KMS-11 (cell line): Measurements from ENCODE around the gene SNX30.

Experiments used
- H2AFZ ChIP-seq: fragments of 200-600 bp; sonication (generic); 2 replicates; pipeline ENCODE4 v1.6.1; 2016; ENCODE audit warnings: antibody characterized with exemption, mixed run types, low read depth
- H3K27ac ChIP-seq: fragments of 200-600 bp; sonication (generic); 2 replicates; pipeline ENCODE4 v1.6.1; 2016; ENCODE audit warnings: mild to moderate bottlenecking, mixed run types
- H3K27me3 ChIP-seq: fragments of 200-600 bp; sonication (generic); 2 replicates; pipeline ENCODE4 v1.6.1; 2017; ENCODE audit warnings: mild to moderate bottlenecking, low read depth, mixed run types, moderate library complexity; ENCODE audit not compliant: insufficient read depth
- H3K36me3 ChIP-seq: fragments of 200-600 bp; sonication (generic); 2 replicates; pipeline ENCODE4 v1.6.1; 2017; ENCODE audit warnings: mild to moderate bottlenecking, mixed run types; ENCODE audit not compliant: insufficient read depth
- H3K4me1 ChIP-seq: fragments of 200-600 bp; sonication (generic); 2 replicates; pipeline ENCODE4 v1.6.1; 2016; ENCODE audit warnings: mild to moderate bottlenecking, low read depth, mixed run types; ENCODE audit not compliant: poor library complexity, severe bottlenecking
- H3K4me2 ChIP-seq: fragments of 200-600 bp; sonication (generic); 2 replicates; pipeline ENCODE4 v1.7.0; 2016; ENCODE audit warnings: mild to moderate bottlenecking, mixed run types
- H3K4me3 ChIP-seq: fragments of 200-600 bp; sonication (generic); IDR thresholded peaks from 2 replicates; pipeline ENCODE4 v1.6.1; 2017; ENCODE audit warnings: low read depth, low read length, mixed read lengths; ENCODE audit not compliant: insufficient read depth
- H3K79me2 ChIP-seq: fragments of 200-600 bp; sonication (generic); 2 replicates; pipeline ENCODE4 v1.6.1; 2016; ENCODE audit warnings: low read depth, mixed run types; ENCODE audit not compliant: insufficient read depth
- H3K9ac ChIP-seq: fragments of 200-600 bp; sonication (generic); 2 replicates; pipeline ENCODE4 v1.6.1; 2016; ENCODE audit warnings: mild to moderate bottlenecking, mixed run types
- H4K20me1 ChIP-seq: fragments of 200-600 bp; sonication (generic); 2 replicates; pipeline ENCODE4 v1.6.1; 2016; ENCODE audit warnings: mild to moderate bottlenecking, mixed run types; ENCODE audit not compliant: insufficient read depth
- TF ChIP-seq, protein P1 (sequence below): fragments of 200-600 bp; sonication (generic); conservative IDR thresholded peaks from 2 replicates; pipeline ENCODE4 v1.6.1; 2017; ENCODE audit warnings: low read depth, mild to moderate bottlenecking, antibody characterized with exemption, low read length, moderate library complexity, mixed read lengths

The SNX30 gene

DNA sequence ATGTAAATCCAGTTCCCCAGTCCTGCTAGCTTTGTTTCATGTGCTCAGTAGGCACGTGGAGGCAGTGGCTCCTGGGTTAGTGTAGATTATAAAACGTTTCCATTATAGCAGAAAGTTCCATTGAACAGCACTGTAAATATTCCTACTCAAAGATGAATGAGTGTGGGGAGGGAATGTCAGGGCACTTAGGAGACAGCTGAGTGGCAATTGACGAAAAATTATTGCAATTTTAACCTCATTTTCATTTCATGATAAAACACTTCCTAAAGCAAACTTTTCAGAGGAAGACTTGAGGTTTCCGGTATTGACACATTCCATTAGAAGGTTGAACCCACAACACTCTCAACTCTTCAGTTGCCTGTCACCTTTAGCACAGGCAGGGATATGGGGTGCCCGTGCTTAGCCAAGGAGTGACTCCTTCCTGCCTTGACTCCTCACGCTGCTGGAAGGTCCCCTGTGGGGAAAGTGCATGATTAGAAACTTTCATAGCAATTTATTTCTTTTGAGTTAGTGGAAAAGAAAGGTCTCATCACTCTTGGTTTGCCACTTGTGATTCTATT, 98.9 kb downstream of the SNX30 start:
- Histone ChIP-seq H3K9ac (no peak overlapping the region), H4K20me1 (no peaks in the 10 kb centered on the region), H3K4me1 (no peaks in the 10 kb centered on the region), H2AFZ (no peak overlapping the region), H3K79me2 (no peaks in the 10 kb centered on the region), H3K4me2 (no peak overlapping the region), H3K36me3 (no peaks in the 10 kb centered on the region), H3K4me3 (no peak overlapping the region), H3K27me3 (no peaks in the 10 kb centered on the region), H3K27ac (no peak overlapping the region)
- TF ChIP-seq, protein P1, sequence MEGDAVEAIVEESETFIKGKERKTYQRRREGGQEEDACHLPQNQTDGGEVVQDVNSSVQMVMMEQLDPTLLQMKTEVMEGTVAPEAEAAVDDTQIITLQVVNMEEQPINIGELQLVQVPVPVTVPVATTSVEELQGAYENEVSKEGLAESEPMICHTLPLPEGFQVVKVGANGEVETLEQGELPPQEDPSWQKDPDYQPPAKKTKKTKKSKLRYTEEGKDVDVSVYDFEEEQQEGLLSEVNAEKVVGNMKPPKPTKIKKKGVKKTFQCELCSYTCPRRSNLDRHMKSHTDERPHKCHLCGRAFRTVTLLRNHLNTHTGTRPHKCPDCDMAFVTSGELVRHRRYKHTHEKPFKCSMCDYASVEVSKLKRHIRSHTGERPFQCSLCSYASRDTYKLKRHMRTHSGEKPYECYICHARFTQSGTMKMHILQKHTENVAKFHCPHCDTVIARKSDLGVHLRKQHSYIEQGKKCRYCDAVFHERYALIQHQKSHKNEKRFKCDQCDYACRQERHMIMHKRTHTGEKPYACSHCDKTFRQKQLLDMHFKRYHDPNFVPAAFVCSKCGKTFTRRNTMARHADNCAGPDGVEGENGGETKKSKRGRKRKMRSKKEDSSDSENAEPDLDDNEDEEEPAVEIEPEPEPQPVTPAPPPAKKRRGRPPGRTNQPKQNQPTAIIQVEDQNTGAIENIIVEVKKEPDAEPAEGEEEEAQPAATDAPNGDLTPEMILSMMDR: no peak

DNA sequence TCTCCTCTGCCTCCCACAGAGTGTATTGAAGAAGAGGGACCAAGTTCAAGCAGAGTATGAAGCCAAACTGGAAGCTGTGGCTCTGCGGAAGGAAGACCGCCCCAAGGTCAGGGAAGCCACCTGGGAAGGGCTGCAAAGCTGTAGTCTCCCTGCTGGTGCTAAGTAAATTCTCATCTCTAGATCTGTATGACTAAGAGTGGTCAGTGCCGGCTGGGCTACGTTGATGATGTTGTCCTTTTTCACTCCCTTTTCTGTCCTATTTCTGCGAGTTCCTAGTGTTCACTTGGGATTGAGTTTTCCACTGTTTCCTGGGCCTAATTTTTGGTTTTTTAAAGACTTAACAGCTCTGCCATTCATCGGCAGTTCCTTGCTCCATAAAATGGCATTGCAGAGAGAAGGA, 100.3 kb downstream of the SNX30 start:
- Histone ChIP-seq H3K4me1 (no peaks in the 10 kb centered on the region), H3K4me2 (no peak overlapping the region), H4K20me1 (no peaks in the 10 kb centered on the region), H3K9ac (no peak overlapping the region), H3K36me3 (no peaks in the 10 kb centered on the region), H3K27me3 (no peaks in the 10 kb centered on the region), H2AFZ (no peak overlapping the region), H3K4me3 (no peak overlapping the region), H3K27ac (no peak overlapping the region), H3K79me2 (no peaks in the 10 kb centered on the region)
- TF ChIP-seq, protein P1: no peak

DNA sequence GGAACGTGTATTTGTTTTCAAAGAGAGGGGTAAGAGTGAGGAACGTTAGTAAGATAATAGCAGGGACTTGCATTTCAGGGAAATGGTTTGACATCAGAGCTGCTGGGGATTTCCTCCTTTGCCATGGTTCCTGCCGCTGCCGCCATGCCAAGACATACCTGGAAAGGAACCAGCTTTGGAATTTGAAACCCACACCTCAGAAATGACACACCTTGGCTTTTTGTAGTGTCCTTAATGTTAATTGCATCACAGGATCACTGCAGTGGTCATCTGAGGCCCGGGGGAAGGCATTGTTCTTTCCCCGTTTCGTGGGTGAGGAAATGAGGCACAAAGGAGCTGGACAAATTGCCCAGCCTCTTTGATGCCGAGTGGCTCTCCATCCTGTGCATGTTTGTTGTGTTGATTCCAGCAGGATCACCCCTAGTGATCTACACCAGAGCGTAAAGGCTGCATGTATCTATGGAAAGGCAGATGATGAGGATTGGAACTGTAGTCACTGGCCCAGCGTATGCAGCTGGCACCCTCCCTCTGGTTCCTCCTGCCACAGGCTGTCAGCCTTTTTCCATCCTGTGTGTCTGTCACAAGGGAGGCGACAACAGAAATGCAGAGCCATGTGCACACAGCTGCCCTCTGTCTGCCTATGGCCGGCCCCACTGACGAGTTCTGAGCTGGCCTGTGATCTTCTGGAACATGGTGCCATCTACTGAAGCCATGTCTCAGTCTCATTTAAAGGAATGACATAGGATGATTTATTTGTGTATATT, 102.4 kb downstream of the SNX30 start:
- Histone ChIP-seq H3K79me2 (no peaks in the 10 kb centered on the region), H3K4me2 (no peak overlapping the region), H3K4me3 (no peak overlapping the region), H3K36me3 (no peaks in the 10 kb centered on the region), H3K9ac (no peak overlapping the region), H4K20me1 (no peaks in the 10 kb centered on the region), H3K27ac (no peak overlapping the region), H2AFZ (no peak overlapping the region), H3K4me1 (no peaks in the 10 kb centered on the region), H3K27me3 (no peaks in the 10 kb centered on the region)
- TF ChIP-seq, protein P1: no peak

DNA sequence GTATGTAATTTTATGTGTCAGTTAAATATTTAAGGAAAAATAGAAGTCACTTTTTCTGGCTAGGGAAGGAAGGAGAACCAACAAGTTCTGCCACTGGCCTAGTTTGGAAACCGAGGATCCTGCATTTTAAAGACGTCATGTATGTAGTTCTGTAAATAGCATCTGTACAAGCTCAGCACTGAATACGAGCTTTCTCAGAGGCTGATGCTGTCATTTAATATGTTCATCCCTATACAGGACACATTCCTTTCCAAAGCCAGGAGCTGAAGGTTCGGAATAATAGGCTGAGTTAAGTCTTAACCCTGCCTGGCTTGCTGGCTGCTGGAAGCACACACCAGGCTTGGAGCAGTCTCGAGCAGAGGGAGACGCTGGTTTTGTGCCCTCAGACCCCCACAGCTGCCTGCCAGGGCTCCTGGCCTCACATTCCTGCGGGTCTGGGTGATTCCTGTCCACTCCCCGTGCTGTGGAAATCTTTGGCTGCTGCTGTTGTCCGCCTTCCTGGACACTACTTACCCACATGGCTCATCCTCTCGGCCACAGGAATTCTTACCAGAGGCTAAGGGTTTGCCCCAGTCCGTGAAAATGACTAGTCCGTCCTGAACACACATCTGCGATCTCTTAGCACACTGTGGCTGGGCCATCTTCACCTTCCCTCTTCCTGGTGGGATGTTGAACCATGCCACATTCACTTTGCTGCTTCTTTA, 103.5 kb downstream of the SNX30 start:
- no peaks in the 10 kb centered on the region for H4K20me1 ChIP-seq
- TF ChIP-seq, protein P1: no peak
- H2AFZ ChIP-seq: no peak overlapping the region
- H3K79me2 ChIP-seq: no peaks in the 10 kb centered on the region
- H3K4me3 ChIP-seq: no peak overlapping the region
- no peak overlapping the region for H3K4me2 ChIP-seq
- no peak overlapping the region for H3K9ac ChIP-seq
- H3K27me3 ChIP-seq: no peaks in the 10 kb centered on the region
- no peaks in the 10 kb centered on the region for H3K36me3 ChIP-seq
- no peak overlapping the region for H3K27ac ChIP-seq
- H3K4me1 ChIP-seq: peaks cover 4% of the 10 kb centered on the region
